Activated naive CD4-positive, alpha-beta T cell treated with anti-CD3 and anti-CD28 coated beads, Interleukin-2, amount 50 U/mL, for 24 hours (primary cell): ENCODE results near the gene UHRF1.
"Not testable (repeated sequence)": the region's sequence is repeated elsewhere in the genome, so short reads cannot be mapped to it uniquely, and the experiment has no call there.

ENCODE experiments used
- H3K27ac Mint-ChIP-seq: one replicate; pipeline ENCODE4 v1.8.0; 2021; ENCODE audit warnings: mild to moderate bottlenecking, mixed read lengths
- H3K27me3 Mint-ChIP-seq: one replicate; pipeline ENCODE4 v1.8.0; 2021; ENCODE audit warnings: mixed read lengths
- H3K36me3 Mint-ChIP-seq: one replicate; pipeline ENCODE4 v1.8.0; 2021; ENCODE audit warnings: mixed read lengths
- H3K4me1 Mint-ChIP-seq: one replicate; pipeline ENCODE4 v1.8.0; 2021; ENCODE audit warnings: mixed read lengths
- H3K4me3 Mint-ChIP-seq: one replicate; pipeline ENCODE4 v1.8.0; 2021; ENCODE audit warnings: mild to moderate bottlenecking, mixed read lengths
- H3K9me3 Mint-ChIP-seq: one replicate; pipeline ENCODE4 v1.8.0; 2021; ENCODE audit warnings: mixed read lengths

The UHRF1 gene

GRCh38 chr19:4911786-4912672 is 2.7 kb downstream of the UHRF1 start:
- H3K4me1 Mint-ChIP-seq: peaks cover 70% of the 10 kb centered on the region
- no peaks in the 10 kb centered on the region for H3K27me3 Mint-ChIP-seq
- H3K4me3 Mint-ChIP-seq: peak overlapping the region; percentile 100
- H3K27ac Mint-ChIP-seq: peak overlapping the region; percentile 86
- H3K36me3 Mint-ChIP-seq: peaks cover 6% of the 10 kb centered on the region
- no peaks in the 10 kb centered on the region for H3K9me3 Mint-ChIP-seq

- Mint-ChIP-seq H3K4me1 (peaks cover 58% of the 10 kb centered on the region), H3K9me3 (no peaks in the 10 kb centered on the region), H3K27ac (peak overlapping the region; percentile 100), H3K36me3 (peaks cover 6% of the 10 kb centered on the region), H3K27me3 (no peaks in the 10 kb centered on the region), H3K4me3 (peak overlapping the region; percentile 100)
Measured at GRCh38 chr19:4913996-4914735, 4.9 kb downstream of the UHRF1 start.

GRCh38 chr19:4914736-4915501 is 5.6 kb downstream of the UHRF1 start:
- Mint-ChIP-seq H3K27ac (peak overlapping the region; percentile 100), H3K36me3 (peaks cover 6% of the 10 kb centered on the region), H3K27me3 (no peaks in the 10 kb centered on the region), H3K4me1 (peaks cover 58% of the 10 kb centered on the region), H3K4me3 (peak overlapping the region; percentile 100), H3K9me3 (no peaks in the 10 kb centered on the region)

GRCh38 chr19:4916292-4917082 is 7.2 kb downstream of the UHRF1 start:
- H3K27me3 Mint-ChIP-seq: no peaks in the 10 kb centered on the region
- peak overlapping the region; percentile 100 for H3K27ac Mint-ChIP-seq
- H3K9me3 Mint-ChIP-seq: no peaks in the 10 kb centered on the region
- H3K4me3 Mint-ChIP-seq: peak overlapping the region; percentile 100
- H3K4me1 Mint-ChIP-seq: peaks cover 48% of the 10 kb centered on the region
- H3K36me3 Mint-ChIP-seq: peaks cover 8% of the 10 kb centered on the region

- Mint-ChIP-seq H3K36me3 (peaks cover 2% of the 10 kb centered on the region), H3K27me3 (no peaks in the 10 kb centered on the region), H3K4me1 (no peaks in the 10 kb centered on the region), H3K27ac (peak overlapping the region; percentile 17), H3K4me3 (no peak overlapping the region), H3K9me3 (no peaks in the 10 kb centered on the region)
Measured at GRCh38 chr19:4922530-4923275, 13.4 kb downstream of the UHRF1 start.

- H3K4me3 Mint-ChIP-seq: no peak overlapping the region
- H3K4me1 Mint-ChIP-seq: no peaks in the 10 kb centered on the region
- H3K36me3 Mint-ChIP-seq: peaks cover 2% of the 10 kb centered on the region
- H3K9me3 Mint-ChIP-seq: no peaks in the 10 kb centered on the region
- no peaks in the 10 kb centered on the region for H3K27me3 Mint-ChIP-seq
- no peak overlapping the region for H3K27ac Mint-ChIP-seq
Measured at GRCh38 chr19:4923276-4923747, 14.0 kb downstream of the UHRF1 start.

- Mint-ChIP-seq H3K4me3 (no peak overlapping the region), H3K27ac (no peak overlapping the region), H3K36me3 (peaks cover 2% of the 10 kb centered on the region), H3K9me3 (no peaks in the 10 kb centered on the region), H3K4me1 (no peaks in the 10 kb centered on the region), H3K27me3 (no peaks in the 10 kb centered on the region)
Measured at GRCh38 chr19:4929186-4929585, 19.9 kb downstream of the UHRF1 start.

- no peak overlapping the region for H3K4me3 Mint-ChIP-seq
- no peaks in the 10 kb centered on the region for H3K4me1 Mint-ChIP-seq
- no peaks in the 10 kb centered on the region for H3K9me3 Mint-ChIP-seq
- H3K27ac Mint-ChIP-seq: no peak overlapping the region
- no peaks in the 10 kb centered on the region for H3K27me3 Mint-ChIP-seq
- H3K36me3 Mint-ChIP-seq: peaks cover 2% of the 10 kb centered on the region
Measured at GRCh38 chr19:4930664-4931063, 21.4 kb downstream of the UHRF1 start.

- Mint-ChIP-seq H3K27ac (no peak overlapping the region), H3K27me3 (no peaks in the 10 kb centered on the region), H3K36me3 (peaks cover 2% of the 10 kb centered on the region), H3K4me1 (no peaks in the 10 kb centered on the region), H3K9me3 (no peaks in the 10 kb centered on the region), H3K4me3 (no peak overlapping the region)
Measured at GRCh38 chr19:4932711-4933110, 23.4 kb downstream of the UHRF1 start.

- H3K27ac Mint-ChIP-seq: no peak overlapping the region
- H3K4me3 Mint-ChIP-seq: no peak overlapping the region
- H3K4me1 Mint-ChIP-seq: no peaks in the 10 kb centered on the region
- H3K9me3 Mint-ChIP-seq: no peaks in the 10 kb centered on the region
- no peaks in the 10 kb centered on the region for H3K27me3 Mint-ChIP-seq
- peaks cover 2% of the 10 kb centered on the region for H3K36me3 Mint-ChIP-seq
Measured at GRCh38 chr19:4933528-4933927, 24.2 kb downstream of the UHRF1 start.

GRCh38 chr19:4935444-4935843 is 26.1 kb downstream of the UHRF1 start:
- no peak overlapping the region for H3K4me3 Mint-ChIP-seq
- no peak overlapping the region for H3K27ac Mint-ChIP-seq
- H3K36me3 Mint-ChIP-seq: peaks cover 2% of the 10 kb centered on the region
- no peaks in the 10 kb centered on the region for H3K9me3 Mint-ChIP-seq
- no peaks in the 10 kb centered on the region for H3K4me1 Mint-ChIP-seq
- H3K27me3 Mint-ChIP-seq: no peaks in the 10 kb centered on the region

GRCh38 chr19:4937060-4937459 is 27.8 kb downstream of the UHRF1 start:
- Mint-ChIP-seq H3K27me3 (no peaks in the 10 kb centered on the region), H3K9me3 (no peaks in the 10 kb centered on the region), H3K4me3 (no peak overlapping the region), H3K4me1 (no peaks in the 10 kb centered on the region), H3K27ac (no peak overlapping the region), H3K36me3 (peaks cover 2% of the 10 kb centered on the region)

- H3K4me3 Mint-ChIP-seq, H3K4me1 Mint-ChIP-seq, H3K9me3 Mint-ChIP-seq, H3K36me3 Mint-ChIP-seq, H3K27ac Mint-ChIP-seq, H3K27me3 Mint-ChIP-seq: not testable (repeated sequence)
Measured at GRCh38 chr19:4938461-4938860, 29.2 kb downstream of the UHRF1 start.

- H3K27ac Mint-ChIP-seq: no peak overlapping the region
- no peak overlapping the region for H3K4me3 Mint-ChIP-seq
- H3K9me3 Mint-ChIP-seq: no peaks in the 10 kb centered on the region
- H3K36me3 Mint-ChIP-seq: no peaks in the 10 kb centered on the region
- no peaks in the 10 kb centered on the region for H3K4me1 Mint-ChIP-seq
- no peaks in the 10 kb centered on the region for H3K27me3 Mint-ChIP-seq
Measured at GRCh38 chr19:4939466-4939865, 30.2 kb downstream of the UHRF1 start.
